KMS-11 (cell line): ENCODE results near the gene EZH2.
A peak's percentile ranks its signal among the peaks of the same experiment; 100 is the strongest.

ENCODE experiments used
- H2AFZ ChIP-seq: fragments of 200-600 bp; sonication (generic); 2 replicates; pipeline ENCODE4 v1.6.1; 2016; ENCODE audit warnings: antibody characterized with exemption, mixed run types, low read depth
- H3K27ac ChIP-seq: fragments of 200-600 bp; sonication (generic); 2 replicates; pipeline ENCODE4 v1.6.1; 2016; ENCODE audit warnings: mild to moderate bottlenecking, mixed run types
- H3K27me3 ChIP-seq: fragments of 200-600 bp; sonication (generic); 2 replicates; pipeline ENCODE4 v1.6.1; 2017; ENCODE audit warnings: mild to moderate bottlenecking, low read depth, mixed run types, moderate library complexity; ENCODE audit not compliant: insufficient read depth
- H3K36me3 ChIP-seq: fragments of 200-600 bp; sonication (generic); 2 replicates; pipeline ENCODE4 v1.6.1; 2017; ENCODE audit warnings: mild to moderate bottlenecking, mixed run types; ENCODE audit not compliant: insufficient read depth
- H3K4me1 ChIP-seq: fragments of 200-600 bp; sonication (generic); 2 replicates; pipeline ENCODE4 v1.6.1; 2016; ENCODE audit warnings: mild to moderate bottlenecking, low read depth, mixed run types; ENCODE audit not compliant: poor library complexity, severe bottlenecking
- H3K4me2 ChIP-seq: fragments of 200-600 bp; sonication (generic); 2 replicates; pipeline ENCODE4 v1.7.0; 2016; ENCODE audit warnings: mild to moderate bottlenecking, mixed run types
- H3K4me3 ChIP-seq: fragments of 200-600 bp; sonication (generic); IDR thresholded peaks from 2 replicates; pipeline ENCODE4 v1.6.1; 2017; ENCODE audit warnings: low read depth, low read length, mixed read lengths; ENCODE audit not compliant: insufficient read depth
- H3K79me2 ChIP-seq: fragments of 200-600 bp; sonication (generic); 2 replicates; pipeline ENCODE4 v1.6.1; 2016; ENCODE audit warnings: low read depth, mixed run types; ENCODE audit not compliant: insufficient read depth
- H3K9ac ChIP-seq: fragments of 200-600 bp; sonication (generic); 2 replicates; pipeline ENCODE4 v1.6.1; 2016; ENCODE audit warnings: mild to moderate bottlenecking, mixed run types
- H4K20me1 ChIP-seq: fragments of 200-600 bp; sonication (generic); 2 replicates; pipeline ENCODE4 v1.6.1; 2016; ENCODE audit warnings: mild to moderate bottlenecking, mixed run types; ENCODE audit not compliant: insufficient read depth
- CTCF ChIP-seq: fragments of 200-600 bp; sonication (generic); conservative IDR thresholded peaks from 2 replicates; pipeline ENCODE4 v1.6.1; 2017; ENCODE audit warnings: low read depth, mild to moderate bottlenecking, antibody characterized with exemption, low read length, moderate library complexity, mixed read lengths

The EZH2 gene

GRCh38 chr7:148847815-148848734 is 36.0 kb downstream of the EZH2 start:
- Histone ChIP-seq H3K36me3 (peaks cover 2% of the 10 kb centered on the region; the same call in 1 of the 2 replicates), H3K27ac (no peak overlapping the region), H4K20me1 (peaks cover 64% of the 10 kb centered on the region), H3K27me3 (no peaks in the 10 kb centered on the region), H3K9ac (no peak overlapping the region), H3K4me2 (no peak overlapping the region), H3K4me3 (no peak overlapping the region), H2AFZ (no peak overlapping the region), H3K79me2 (peaks cover 95% of the 10 kb centered on the region), H3K4me1 (peaks cover 22% of the 10 kb centered on the region)
- no peak for TF ChIP-seq CTCF

DNA sequence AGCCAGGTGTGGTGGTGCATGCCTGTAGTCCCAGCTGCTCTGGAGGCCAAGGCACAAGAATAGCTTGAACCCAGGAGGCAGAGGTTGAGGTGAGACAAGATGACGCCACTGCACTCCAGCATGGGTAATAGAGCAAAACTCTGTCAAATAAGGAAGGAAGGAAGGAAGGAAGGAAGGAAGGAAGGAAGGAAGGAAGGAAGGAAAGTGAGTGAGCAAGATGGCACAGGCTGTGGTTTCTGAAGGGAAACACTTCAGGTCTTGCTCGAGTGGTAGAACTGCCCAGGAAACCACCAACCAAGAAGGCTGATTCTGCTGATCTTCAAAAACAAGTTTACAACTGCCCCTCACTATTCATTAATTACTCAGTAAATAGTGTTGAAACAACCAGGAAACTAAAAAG is 45.2 kb downstream of the EZH2 start:
- no peaks in the 10 kb centered on the region for H3K27me3 ChIP-seq
- H3K36me3 ChIP-seq, result no peaks in the 10 kb centered on the region; the same call in 1 of the 2 replicates
- no peak for TF ChIP-seq CTCF
- H2AFZ ChIP-seq, result no peak overlapping the region
- peak overlapping the region; percentile 34; the same call in 1 of the 2 replicates for H3K27ac ChIP-seq
- H3K4me1 ChIP-seq, result peaks cover 41% of the 10 kb centered on the region
- H3K9ac ChIP-seq, result no peak overlapping the region
- H3K4me2 ChIP-seq, result peak overlapping the region; percentile 43
- peaks cover 93% of the 10 kb centered on the region for H3K79me2 ChIP-seq
- no peaks in the 10 kb centered on the region for H4K20me1 ChIP-seq
- no peak overlapping the region for H3K4me3 ChIP-seq

DNA sequence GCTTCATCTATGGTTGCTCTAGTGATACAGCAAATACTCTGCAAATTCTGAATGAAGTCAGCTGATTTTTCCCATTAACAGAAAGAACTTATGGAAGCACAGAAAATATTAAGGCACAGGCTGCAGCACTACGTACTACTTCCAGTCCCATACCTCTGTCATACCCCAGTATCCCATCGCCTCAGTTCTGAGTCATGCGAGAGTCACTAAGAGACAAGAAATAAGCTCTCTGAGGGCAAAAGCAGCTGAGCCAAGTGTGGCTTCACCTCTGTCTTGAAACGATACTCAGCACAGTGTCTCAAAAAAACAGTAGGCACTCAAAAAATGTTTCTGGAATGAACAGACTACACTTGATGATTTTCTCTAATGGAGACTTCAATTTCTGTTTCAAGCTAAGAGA is 48.2 kb downstream of the EZH2 start:
- Histone ChIP-seq H4K20me1 (no peaks in the 10 kb centered on the region; the same call in 1 of the 2 replicates), H3K27ac (no peak overlapping the region), H3K79me2 (peaks cover 93% of the 10 kb centered on the region), H3K4me3 (no peak overlapping the region), H3K4me2 (no peak overlapping the region), H2AFZ (no peak overlapping the region), H3K4me1 (peaks cover 28% of the 10 kb centered on the region), H3K27me3 (no peaks in the 10 kb centered on the region), H3K9ac (no peak overlapping the region), H3K36me3 (peaks cover 4% of the 10 kb centered on the region)
- TF ChIP-seq CTCF, result no peak

GRCh38 chr7:148834605-148835004 is 49.5 kb downstream of the EZH2 start:
- Histone ChIP-seq H4K20me1 (peaks cover 6% of the 10 kb centered on the region; the same call in 1 of the 2 replicates), H3K27me3 (no peaks in the 10 kb centered on the region), H3K4me2 (no peak overlapping the region; the same call in 1 of the 2 replicates), H3K4me1 (peaks cover 16% of the 10 kb centered on the region), H3K4me3 (no peak overlapping the region), H3K79me2 (peaks cover 85% of the 10 kb centered on the region), H2AFZ (no peak overlapping the region), H3K9ac (no peak overlapping the region), H3K36me3 (peaks cover 9% of the 10 kb centered on the region), H3K27ac (no peak overlapping the region)
- no peak for TF ChIP-seq CTCF
